Astrocyte of the spinal cord (primary cell): ENCODE measurements around the gene AGRP.

Source experiments
- DNase-seq: peaks from one replicate; pipeline ENCODE4 v3.0.0; 2011; ENCODE audit warnings: low read depth, low spot score
- H3K4me3 ChIP-seq: 2 replicates; pipeline ENCODE4 v1.5.1; 2011; ENCODE audit warnings: low read depth, mild to moderate bottlenecking, low read length, moderate library complexity
- in situ Hi-C: cut with HindIII; loops from 2 replicates; pipeline ENCODE4 v1.10.0; 2017; ENCODE audit warnings: low sequenced_read_pairs
- TF ChIP-seq, protein P1 (sequence below): IDR thresholded peaks from 2 replicates; pipeline ENCODE4 v1.5.1; 2012; ENCODE audit warnings: low read depth, mild to moderate bottlenecking, low read length, inconsistent platforms

The AGRP gene

GRCh38 chr16:67482233-67482924 lies 968 bp downstream of the AGRP start:
- peak overlapping the region; percentile 60 for H3K4me3 ChIP-seq
- in situ Hi-C loops: no loop called here
- TF ChIP-seq, protein P1, sequence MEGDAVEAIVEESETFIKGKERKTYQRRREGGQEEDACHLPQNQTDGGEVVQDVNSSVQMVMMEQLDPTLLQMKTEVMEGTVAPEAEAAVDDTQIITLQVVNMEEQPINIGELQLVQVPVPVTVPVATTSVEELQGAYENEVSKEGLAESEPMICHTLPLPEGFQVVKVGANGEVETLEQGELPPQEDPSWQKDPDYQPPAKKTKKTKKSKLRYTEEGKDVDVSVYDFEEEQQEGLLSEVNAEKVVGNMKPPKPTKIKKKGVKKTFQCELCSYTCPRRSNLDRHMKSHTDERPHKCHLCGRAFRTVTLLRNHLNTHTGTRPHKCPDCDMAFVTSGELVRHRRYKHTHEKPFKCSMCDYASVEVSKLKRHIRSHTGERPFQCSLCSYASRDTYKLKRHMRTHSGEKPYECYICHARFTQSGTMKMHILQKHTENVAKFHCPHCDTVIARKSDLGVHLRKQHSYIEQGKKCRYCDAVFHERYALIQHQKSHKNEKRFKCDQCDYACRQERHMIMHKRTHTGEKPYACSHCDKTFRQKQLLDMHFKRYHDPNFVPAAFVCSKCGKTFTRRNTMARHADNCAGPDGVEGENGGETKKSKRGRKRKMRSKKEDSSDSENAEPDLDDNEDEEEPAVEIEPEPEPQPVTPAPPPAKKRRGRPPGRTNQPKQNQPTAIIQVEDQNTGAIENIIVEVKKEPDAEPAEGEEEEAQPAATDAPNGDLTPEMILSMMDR: no peak
- DNase-seq: no peak

GRCh38 chr16:67481561-67482232 lies 1.6 kb downstream of the AGRP start:
- TF ChIP-seq, protein P1: no peak
- DNase-seq: no peak
- peak overlapping the region; percentile 60 for H3K4me3 ChIP-seq
- in situ Hi-C loops: no loop called here

DNA sequence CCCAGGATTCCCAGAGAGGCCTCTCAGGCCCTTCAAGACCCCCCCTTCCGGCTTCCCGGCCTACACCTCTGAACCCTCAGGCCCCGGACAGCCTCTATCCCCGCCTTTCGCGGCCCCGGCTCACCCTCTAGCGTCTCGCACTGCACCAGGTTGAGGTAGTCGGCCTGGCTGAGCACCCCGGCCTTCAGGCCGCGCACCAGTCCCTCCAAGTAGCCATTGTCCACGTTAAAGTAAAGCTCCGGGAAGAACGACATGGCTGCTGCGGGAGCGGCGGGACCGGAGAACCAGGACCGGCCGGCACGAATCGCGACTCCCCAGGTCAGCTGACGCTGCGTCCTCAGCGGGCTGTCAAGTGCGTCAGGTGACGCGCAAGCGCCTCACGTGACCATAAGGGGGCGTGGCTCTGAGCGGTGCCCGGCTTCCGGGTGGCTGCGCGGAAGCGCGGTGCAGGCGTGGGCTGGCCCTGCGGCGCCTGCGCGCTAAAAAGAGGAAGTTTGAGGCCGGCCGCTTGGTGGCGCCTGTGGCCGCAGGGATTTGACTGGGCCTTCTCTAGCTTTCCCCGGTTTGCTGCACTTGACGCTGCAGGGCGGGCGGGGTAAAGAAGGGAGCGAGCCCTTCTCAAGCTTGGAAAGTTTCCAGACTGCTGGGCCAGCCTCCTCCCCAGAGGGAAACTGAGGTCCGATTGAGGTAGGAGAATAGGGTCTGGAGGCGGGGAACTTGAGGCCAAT lies 2.4 kb downstream of the AGRP start, which contains the start of gene ATP6V0D1:
Gene ATP6V0D1, minus strand, starts transcription at position 325 of the 728 bp plus-strand sequence. Its CDS starts 71 bp downstream, at position 254.
- TF ChIP-seq, protein P1: peak; percentile 85
- in situ Hi-C loops: no loop called here
- peak within 1 kb of the TSS; percentile 100 for H3K4me3 ChIP-seq
- peak; percentile 99 for DNase-seq

DNA sequence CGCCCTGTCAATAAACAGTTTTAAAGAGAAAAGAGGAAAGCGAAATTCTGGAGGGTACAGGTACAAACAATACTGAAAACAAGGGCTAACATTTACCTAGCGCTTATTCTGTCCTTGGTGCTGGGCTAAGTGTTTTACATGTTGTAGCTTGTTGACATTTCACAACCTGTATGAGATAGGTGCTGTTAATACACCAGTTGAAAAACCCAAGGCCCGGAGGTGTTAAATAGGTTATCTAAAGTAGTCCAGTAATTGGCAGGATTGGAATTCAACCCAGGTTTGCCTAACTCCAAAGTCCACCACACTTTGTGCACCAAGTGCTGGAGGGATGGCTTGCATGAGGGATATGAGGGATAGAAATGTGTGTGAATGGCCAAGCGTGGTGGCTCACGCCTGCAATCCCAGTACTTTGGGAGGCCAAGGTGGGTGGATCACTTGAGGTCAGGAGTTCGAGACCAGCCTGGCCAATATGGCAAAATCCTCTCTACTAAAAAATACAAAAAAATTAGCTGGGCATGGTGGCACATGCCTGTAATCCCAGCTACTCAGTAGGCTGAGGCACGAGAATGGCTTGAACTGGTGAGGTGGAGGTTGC lies 5.3 kb downstream of the AGRP start:
- in situ Hi-C loops: no loop called here
- TF ChIP-seq, protein P1: no peak
- no peak for DNase-seq
- H3K4me3 ChIP-seq: no peak overlapping the region

DNA sequence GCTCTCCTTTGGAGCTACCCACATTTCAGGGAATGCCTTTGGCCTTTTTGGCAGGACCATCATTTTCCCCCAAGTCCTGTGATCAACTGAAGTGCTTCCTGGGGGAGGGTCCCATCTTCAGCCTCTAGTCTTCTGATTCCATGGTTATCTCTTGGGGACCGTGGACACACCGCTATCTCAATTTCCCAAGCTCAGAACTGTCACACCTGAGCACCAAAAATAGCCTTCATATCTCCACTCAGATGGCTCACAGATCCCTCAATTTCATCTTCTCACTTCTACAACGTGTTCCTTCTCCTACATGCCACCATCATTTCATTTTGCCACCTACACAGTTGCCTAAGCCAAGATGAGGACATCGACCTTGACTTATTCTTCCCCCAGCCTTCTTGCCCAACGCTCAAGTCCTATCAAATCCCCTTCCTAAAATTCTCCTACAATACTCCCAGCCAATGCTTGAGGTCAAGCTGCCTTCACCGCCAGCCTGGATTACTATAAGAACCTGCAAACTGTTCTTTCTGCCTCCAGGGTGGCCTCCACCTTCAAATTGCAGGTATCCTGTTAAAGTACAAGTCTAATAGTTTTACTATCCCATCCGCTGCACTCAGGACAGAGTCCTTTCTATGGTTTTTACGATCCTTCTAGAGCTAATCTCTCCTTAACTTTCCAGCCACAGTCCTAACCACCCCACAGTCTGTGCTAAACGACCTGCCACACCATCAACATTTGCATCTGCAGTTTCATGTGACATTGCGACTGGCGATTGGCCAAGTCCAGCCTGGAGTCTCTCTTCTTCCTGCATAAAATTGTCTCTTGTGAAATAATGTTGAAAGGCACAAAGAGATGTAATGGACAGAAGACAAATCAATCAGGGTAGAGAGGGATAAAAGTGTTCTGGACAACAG lies 8.5 kb downstream of the AGRP start:
- in situ Hi-C loops: no loop called here
- no peak for DNase-seq
- H3K4me3 ChIP-seq: no peak overlapping the region
- TF ChIP-seq, protein P1: no peak
